HFF-Myc (cell line): Measurements from ENCODE around the gene POU2AF3.

Experiments
- DNase-seq: peaks from one replicate; pipeline ENCODE4 v3.0.0-alpha.2; 2011; ENCODE audit warnings: low read depth; ENCODE audit errors: extremely low read depth
- H3K4me3 ChIP-seq: replicated peaks from 2 replicates; pipeline ENCODE4 v1.5.1; 2011; ENCODE audit warnings: low read depth, mild to moderate bottlenecking, control low read depth, low read length
- TF ChIP-seq, protein P1 (sequence below): IDR thresholded peaks from 2 replicates; pipeline ENCODE4 v1.5.1; 2012; ENCODE audit warnings: mild to moderate bottlenecking, low read depth, low read length, control low read depth; ENCODE audit errors: missing control alignments

Gene POU2AF3

DNA sequence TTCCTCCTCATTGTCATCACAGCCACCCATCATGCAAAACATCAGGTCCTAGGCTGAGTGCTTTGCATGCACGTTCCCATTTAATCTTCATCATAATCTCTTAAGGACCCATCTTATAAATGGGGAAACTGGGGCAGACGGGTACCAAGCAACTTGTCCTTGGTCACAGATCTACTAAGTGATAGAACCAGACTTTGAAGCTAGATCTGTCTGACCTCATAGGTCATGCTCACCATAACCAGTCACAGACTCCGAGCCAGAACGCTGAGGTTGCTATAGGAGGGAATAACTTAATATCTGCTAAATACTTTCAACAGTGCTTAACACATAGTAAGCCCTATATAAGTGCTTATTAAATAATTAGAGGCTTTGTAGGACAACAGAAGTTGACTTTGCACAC, 37.7 kb downstream of the POU2AF3 start:
- TF ChIP-seq, protein P1, sequence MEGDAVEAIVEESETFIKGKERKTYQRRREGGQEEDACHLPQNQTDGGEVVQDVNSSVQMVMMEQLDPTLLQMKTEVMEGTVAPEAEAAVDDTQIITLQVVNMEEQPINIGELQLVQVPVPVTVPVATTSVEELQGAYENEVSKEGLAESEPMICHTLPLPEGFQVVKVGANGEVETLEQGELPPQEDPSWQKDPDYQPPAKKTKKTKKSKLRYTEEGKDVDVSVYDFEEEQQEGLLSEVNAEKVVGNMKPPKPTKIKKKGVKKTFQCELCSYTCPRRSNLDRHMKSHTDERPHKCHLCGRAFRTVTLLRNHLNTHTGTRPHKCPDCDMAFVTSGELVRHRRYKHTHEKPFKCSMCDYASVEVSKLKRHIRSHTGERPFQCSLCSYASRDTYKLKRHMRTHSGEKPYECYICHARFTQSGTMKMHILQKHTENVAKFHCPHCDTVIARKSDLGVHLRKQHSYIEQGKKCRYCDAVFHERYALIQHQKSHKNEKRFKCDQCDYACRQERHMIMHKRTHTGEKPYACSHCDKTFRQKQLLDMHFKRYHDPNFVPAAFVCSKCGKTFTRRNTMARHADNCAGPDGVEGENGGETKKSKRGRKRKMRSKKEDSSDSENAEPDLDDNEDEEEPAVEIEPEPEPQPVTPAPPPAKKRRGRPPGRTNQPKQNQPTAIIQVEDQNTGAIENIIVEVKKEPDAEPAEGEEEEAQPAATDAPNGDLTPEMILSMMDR, result no peak
- no peak overlapping the region for H3K4me3 ChIP-seq
- no peak for DNase-seq

DNA sequence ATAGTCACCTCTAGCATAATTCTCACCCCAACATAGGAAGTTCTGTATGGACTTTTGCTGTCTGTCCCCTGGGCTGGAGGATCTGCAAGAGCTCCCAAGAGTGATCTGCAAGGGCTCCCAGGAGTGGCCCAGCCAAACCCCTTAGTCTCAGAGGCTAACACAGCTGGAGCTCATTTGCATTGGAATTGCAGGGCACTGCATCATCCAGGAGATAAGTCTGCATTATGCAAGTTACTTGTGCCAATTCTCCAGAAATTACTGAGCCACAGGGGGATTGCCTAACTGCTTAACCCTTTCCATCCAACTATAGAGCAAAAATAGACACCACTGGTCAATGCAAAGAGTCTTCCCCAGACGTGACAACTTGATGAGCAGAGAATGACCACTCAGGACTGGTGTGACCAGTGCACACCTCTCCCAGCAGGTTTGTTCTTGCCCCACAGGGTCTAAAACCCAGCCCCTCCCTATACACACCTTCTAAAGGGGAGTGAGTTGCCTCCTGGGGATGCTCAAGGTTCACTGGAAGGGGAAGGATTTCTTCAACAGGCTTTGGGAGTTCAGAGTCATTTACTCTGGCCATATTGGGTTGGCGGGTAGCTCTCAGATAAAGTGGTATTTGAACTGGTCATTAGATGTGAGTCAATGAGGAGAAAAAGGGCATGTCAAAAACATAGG, 38.4 kb downstream of the POU2AF3 start:
- TF ChIP-seq, protein P1, result no peak
- no peak for DNase-seq
- no peak overlapping the region for H3K4me3 ChIP-seq

DNA sequence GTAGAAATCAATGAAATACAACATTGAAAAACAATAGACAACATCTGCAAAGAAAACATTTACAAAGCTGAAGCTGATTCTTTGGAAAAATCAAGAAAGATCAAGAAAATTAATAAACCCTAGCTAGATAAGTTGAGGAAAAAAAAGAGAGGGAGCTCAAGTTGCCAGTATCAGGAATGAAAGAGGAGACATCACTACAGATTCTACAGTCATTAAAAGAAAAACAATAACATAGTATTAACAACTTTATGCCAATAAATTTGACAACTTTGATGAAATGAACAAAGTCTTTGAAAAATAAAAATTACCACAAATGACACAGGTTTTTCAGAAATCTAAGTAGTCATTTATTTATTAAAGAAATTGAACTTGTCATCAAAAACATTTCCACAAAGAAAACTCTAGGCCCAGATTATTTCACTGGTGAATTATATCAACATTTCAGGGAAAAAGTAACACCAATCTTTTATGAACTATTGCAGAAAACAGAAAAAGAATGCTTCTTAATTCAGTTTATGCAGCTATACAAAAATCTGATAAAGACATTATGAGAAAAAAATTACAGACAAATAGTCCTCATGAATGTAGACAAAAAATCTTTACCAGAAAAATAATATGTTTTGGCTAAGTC, 41.5 kb downstream of the POU2AF3 start:
- no peak for DNase-seq
- TF ChIP-seq, protein P1, result no peak
- H3K4me3 ChIP-seq, result no peak overlapping the region

DNA sequence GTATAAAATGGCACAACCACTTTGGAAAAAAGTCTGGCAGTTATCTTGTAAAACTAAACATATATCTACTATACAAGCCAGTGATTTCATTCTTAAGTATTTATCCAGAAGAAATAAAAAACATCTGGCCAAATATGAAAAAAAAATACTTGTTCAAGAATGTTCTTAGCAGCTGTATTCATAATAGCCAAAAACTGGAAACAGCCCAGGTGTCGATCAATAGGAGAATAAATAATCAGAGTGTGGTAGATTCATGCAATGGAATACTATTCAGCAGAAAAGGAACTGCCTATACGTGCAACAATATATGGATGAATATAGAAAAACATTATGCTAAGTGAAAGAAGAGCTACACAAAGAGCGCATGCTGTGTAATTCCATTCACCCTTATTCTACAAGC, 44.0 kb downstream of the POU2AF3 start:
- H3K4me3 ChIP-seq, result no peak overlapping the region
- TF ChIP-seq, protein P1, result no peak
- no peak for DNase-seq

DNA sequence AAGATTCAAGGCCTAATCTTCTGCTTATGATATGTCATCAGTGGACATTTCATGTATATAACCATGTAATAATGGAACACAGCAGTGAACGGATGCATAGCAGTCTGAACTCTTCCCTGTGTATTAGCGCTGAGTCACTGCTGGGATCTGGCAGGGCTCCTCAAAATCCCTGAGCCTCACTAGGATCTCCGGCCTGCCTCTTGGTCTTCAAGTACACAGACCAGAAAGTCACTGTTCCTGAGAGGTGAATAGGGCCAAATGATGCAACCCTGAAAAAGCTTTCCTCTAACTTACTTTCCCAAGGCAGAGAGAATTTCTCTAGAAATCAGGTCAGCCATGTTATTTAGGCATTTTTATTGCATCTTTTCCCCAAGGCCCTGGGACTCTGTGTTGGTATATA, 45.7 kb downstream of the POU2AF3 start:
- DNase-seq, result no peak
- no peak overlapping the region for H3K4me3 ChIP-seq
- TF ChIP-seq, protein P1, result no peak

DNA sequence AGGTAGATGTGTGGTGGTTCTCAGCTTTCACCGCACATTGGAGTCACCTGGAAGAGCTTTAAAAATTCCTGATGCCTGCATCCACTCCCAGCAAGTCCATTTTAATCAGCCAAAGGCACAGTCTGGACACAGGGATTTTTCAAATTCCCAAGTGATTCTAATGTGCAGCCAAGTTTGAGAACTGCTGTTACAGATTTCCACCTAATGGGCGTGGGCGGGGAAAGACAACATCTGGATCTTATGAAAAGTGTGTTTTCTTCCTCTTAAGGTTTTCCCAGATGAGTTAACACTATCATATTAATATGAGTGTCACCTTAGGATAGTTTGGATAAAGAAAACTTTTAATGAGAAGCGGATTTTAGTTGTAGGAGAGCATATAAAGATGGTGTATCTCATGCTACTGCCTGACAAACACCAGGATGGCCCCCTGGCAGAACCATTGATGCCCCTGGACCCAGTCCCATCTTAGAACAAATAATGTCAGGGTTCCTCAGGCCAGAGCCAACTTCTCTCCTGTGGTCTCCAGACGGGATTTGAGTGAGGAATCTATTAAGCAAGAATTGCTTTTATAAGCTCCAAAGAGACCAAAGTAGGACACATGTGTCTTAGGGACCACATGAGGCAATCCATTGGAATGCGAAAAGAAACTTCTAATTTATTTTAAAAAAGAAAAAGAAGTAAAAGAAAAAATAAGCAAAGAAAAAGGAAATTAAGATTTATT, 48.8 kb downstream of the POU2AF3 start:
- peak; percentile 58 for DNase-seq
- H3K4me3 ChIP-seq, result no peak overlapping the region
- TF ChIP-seq, protein P1, result no peak
